AG20443 (cell line): ENCODE measurements around the gene LILRA1.
"Not testable (repeated sequence)": the region's sequence is repeated elsewhere in the genome, so short reads cannot be mapped to it uniquely, and the experiment has no call there.

Experiments
- DNase-seq: peaks from one replicate; pipeline ENCODE4 v3.0.0; 2012; ENCODE audit warnings: low spot score, mixed read lengths

The LILRA1 gene

DNA sequence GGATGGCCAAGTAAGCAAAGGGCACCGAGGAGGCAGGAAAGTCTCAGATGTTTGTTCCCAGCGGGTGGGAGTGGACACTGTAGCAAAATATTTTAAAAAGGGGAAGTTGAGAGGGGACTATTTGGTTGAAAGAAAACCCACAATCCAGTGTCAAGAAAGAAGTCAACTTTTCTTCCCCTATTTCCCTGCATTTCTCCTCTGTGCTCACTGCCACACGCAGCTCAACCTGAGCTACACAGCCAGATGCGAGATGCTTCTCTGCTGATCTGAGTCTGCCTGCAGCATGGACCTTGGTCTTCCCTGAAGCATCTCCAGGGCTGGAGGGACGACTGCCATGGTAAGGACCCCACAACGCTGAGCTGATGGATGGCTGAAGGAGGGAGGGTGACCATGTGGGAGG is at the start of gene LILRA1:
Gene LILRA1, plus strand, starts transcription at position 188 of the 400 bp plus-strand sequence. CDS start 613 bp downstream, outside the sequence.
- DNase-seq = not testable (repeated sequence)

DNA sequence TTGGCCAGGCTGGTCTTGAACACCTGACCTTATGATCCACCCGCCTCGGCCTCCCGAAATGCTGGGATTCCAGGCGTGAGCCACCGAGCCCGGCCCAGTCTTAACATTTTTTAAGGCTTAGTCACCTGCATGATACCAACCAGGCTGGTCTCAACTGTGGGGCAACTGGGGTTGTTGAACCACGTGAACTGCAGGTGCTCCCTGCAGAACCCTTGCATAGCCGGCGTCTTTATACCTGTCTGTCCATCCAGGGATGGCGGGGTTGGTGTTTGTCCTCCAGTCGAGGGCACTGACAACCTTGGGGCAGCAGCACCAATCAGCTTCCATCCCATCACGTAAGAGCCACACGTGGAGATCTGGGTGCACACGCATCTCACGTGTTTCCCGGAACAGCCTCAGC is 44.6 kb upstream of the LILRA1 start:
- no peak for DNase-seq

DNA sequence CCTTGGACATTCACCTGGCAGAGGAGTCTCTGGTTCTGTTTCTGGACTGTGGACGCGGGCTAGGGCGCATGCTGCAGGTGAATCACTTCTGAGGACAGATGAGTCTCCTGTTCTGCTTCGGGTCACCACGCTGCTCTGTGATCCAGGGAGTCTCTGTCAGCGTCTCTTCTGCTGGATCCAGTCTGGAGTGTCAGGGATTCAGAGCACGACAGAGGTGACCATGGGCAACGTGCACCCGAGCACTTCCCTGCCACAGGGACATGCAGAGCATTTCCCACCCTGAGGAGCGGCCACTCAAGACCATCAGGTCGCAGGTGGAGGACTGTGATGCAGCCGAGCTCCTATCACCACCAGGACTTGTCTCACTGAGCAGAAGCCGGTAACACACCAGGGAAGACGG is 44.2 kb upstream of the LILRA1 start:
- no peak for DNase-seq

DNA sequence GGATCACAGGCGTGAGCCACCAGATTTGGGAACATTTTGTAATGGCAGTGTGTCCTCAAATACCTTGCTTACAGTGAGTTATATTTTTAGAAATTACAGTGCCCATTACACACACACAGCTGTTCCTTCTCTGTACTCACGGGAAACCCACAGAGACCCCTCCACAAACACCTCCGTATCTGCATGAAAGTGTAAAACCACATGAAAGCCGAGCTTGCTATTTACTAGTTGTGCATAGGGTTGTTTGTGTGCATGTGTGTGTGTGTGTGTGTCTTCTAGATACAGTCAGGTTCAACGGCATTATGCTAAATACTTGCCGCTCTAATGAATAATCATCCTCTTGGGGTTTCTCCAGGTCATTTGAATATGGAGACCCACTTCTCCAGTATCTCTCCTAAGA is 42.1 kb upstream of the LILRA1 start:
- DNase-seq = no peak

DNA sequence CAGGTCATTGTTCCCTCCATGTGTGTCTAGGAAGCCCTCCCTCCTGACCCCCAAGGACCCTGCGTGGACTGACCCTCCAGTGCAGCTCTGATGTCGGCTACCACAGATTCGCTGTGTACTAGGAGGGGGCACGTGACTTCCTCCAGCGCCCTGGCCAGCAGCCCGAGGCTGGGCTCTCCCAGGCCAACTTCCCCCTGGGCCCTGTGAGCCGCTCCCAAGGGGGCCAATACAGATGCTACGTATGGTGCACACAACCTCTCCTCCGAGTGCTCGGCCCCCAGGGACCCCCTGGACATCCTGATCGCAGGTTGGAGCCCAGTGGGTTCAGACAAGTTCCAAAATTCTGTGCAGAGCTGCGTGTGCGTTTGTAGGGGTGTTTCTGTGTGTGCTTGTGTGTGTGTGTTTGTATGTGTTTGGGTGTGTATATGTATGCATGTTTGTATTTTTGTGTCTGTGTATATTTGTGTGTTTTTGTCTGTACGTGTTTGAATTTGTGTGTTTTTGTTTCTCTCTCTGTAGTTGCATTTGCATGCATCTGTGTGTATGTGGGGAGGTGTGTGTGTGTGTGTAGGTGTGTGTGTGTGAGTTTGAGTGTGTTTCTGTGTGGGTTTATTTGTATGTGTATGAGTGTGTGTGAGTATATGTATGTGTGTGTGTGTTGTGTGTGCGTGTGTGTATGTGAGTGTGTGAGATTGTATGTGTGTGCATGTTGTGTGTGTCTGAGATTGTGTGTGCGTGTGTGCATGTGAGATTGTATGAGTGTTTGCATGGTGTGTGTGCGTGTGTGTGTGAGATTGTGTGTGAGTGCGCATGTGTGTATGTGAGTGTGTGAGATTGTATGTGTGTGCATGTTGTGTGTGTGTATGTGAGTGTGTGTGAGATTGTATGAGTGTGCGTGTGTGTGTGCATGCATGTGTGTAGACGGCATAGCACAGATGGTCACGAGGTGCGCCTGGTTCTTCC is 41.2 kb upstream of the LILRA1 start:
- no peak for DNase-seq

DNA sequence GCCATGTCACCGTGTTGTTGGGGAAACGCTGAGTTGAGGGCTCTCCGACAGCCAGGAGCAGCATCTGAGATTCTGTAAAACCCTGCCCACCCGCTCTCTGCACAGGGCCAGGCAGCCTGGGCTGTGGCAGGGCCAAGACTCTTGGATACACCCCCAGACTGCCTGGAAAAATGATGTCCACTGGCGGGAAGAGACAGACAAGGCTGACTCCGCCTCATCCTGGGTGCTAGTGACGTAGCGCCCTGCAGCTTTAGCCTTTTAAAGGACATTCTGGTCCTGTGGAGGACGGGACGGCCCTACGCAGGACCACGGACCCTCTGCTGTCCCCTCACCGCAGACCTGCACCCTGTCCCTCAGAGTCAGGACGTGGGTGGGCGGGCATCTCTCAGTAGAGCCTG is 40.5 kb upstream of the LILRA1 start:
- no peak for DNase-seq

DNA sequence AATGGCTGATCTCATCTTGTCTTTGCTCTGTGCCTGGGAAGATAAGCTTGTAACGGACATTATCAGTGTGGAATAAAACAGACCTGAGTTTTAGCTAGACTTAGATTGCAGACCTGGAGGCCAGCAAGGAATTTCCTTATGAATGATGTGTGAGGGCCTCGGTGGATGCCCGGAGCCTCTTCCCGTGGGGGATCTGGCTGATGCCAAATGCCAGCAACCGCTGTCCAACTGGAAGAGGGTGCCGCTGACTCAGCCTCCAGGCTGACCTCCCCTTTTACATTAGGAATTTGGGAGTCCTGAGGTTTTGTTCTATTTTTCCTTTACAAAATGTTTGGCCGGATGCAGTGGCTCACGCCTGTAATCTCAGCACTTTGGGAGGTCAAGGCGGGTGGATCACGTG is 39.4 kb upstream of the LILRA1 start:
- DNase-seq = no peak

DNA sequence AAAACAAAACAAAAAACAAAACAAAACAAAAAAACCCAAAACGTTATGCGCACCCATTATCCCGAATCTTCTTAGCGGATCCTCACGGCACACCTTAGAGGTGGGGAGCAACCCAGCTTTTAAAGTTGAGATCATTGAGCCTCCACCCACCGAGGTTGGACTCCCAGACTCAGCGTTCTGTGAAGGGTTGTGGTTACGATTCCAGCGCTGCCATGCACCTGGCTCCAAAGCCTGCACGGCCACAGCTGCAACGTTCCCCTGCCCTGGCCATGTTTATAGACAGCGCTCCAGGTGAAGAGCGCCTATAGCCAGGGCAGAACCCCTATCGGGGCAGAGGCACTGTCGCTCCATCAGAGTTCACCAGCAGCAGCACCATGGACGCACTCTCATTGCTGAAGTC is 38.5 kb upstream of the LILRA1 start:
- DNase-seq = no peak

DNA sequence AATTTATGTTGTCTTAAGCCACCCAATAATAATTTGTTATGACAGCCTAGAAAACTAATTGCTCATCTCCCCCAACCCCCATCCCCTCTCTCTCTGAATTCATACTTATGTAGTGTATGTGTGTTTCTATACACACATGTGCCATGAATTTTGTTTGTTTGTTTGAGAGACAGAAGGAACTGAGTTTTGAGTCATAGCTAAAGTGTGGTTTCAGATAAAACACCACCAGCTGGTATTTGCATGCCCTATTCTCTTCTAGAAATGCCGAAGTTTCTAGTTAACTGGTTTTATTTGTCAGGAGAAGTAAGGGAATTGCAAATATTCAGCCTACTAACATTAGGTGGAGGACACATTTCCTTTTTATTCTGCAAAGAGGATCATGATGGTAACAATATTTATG is 37.2 kb upstream of the LILRA1 start:
- no peak for DNase-seq

DNA sequence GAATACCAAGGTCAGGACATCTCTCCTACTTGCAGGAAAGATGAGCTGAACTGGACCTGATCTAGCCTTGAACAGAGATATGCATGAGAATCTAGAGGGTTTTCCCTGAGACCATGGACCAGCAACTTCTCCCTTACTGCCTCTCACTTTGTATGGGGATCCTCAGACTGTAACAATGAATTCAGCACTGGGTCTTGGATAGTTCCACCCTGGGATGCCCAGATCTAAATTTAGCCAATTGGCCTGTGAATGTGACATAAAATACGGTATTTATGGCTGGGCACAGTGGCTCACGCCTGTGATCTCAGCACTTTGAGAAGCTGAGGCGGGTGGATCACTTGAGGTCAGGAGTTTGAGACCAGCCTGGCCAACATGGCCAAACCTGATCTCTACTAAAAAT is 35.1 kb upstream of the LILRA1 start:
- DNase-seq = no peak

DNA sequence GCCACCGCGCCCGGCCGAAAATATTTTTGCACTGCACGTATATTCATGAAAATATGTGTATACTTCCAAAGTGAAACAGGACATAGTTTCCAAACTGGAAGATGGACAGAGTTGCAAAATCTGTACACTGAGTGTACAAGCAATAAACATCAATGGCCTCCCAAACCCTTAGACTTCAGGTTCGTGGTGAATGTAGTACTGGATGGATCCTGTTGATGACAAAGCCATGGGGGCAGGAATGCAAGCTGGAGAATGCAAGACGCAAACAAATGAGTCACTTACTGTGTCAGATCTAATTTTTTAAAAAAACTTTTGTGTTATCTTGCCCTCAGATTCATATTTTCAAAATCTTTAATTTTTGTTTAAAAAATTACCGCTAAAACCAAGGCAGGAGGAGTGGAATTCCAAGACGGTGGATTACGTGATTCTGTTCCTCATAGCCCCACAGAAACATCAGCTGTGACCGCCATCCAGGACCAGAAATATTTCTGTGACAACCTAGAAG is 32.5 kb upstream of the LILRA1 start:
- DNase-seq = no peak

DNA sequence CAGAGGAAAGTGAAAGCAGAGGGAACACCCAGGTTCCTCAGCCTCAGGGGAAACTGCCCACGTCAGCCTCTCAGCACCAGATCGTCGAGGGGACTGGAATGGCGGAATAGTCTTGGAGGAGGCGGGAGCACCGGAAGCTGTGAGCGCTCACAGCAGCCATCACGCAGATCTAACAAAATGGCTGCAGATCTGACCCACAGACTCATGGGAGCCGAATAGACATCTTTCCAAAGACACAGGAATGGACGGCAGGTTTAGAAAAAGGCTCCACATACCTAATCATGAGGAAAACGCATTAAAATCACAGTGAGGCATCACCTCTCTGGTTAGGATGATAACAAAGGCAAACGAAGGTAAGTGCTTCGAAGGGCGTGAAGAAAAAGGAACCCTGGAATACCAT is 31.6 kb upstream of the LILRA1 start:
- no peak for DNase-seq

DNA sequence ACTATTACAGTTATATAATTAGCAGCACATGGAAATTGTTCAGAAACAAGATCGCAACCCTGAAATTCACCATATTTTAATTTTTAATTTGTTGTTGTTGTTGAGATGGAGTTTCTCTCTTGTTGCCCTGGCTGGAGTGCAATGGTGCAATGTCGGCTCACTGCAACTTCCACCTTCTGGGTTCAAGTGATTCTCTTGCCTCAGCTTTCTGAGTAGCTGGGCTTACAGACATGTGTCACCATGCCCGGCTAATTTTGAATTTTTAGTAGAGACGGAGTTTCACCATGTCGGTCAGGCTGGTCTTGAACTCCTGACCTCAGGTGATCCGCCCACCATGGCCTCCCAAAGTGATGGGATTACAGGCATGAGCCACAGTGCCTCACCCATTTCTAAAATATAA is 30.2 kb upstream of the LILRA1 start:
- not testable (repeated sequence) for DNase-seq

DNA sequence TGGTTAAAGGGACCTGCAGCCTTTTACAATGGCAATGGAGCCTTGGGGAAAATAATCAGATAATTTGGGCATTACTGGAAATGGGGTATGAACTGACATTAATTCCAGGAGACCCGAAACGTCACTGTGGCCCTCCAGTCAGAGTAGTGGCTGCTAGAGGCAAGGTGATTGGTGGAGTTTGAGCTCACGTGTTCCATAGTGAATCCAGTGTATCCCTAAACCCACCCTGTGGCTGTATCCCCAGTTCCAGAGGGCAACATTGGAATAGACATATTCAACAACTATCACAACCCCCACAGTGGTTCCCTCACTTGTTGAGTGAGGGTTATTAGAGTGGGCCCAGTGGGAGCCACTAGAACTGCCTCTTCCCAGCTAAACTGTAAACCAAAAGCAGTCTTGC is 23.1 kb upstream of the LILRA1 start:
- no peak for DNase-seq

DNA sequence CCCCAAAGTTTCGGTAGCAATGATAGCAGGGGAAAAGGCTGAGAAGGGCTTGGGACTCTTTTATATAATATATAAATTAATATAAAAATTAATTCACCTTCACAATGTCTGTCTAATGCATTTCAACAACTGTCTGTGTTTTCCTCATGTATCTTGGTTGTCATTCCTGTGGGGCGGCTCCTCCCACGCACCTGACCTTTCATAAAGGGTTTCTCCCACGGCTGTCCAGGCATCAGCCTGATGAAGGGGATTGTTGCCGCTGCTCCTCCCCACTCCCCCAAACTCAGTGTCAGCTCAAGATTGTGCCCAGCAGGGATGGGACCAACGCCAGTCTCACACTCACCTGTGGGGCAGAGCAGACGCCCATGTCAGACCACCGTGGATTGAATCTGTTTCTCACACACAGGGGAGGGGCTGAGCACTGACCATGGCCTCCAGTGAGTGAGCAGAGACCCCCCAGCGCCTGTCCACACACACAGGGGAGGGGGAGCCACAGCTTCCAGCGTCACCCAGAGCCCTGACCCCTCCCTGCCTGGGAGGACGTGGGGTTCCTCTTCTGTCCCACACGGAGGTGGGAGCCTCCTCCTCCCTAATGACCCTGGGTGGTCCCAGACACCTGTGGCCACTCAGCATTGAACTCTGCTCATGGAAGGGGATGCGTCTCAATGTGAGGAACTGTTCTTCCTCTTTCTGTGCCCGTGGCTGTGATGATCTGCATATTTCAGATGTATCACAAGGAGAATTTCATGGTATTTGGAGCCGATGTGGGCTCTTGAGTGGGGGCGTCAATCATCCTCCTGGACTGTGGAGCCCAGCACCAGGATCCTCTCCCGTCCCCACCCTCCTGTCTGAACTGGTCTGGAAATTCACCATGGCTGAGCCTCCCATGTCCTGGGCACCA is 21.5 kb upstream of the LILRA1 start:
- DNase-seq = not testable (repeated sequence)

DNA sequence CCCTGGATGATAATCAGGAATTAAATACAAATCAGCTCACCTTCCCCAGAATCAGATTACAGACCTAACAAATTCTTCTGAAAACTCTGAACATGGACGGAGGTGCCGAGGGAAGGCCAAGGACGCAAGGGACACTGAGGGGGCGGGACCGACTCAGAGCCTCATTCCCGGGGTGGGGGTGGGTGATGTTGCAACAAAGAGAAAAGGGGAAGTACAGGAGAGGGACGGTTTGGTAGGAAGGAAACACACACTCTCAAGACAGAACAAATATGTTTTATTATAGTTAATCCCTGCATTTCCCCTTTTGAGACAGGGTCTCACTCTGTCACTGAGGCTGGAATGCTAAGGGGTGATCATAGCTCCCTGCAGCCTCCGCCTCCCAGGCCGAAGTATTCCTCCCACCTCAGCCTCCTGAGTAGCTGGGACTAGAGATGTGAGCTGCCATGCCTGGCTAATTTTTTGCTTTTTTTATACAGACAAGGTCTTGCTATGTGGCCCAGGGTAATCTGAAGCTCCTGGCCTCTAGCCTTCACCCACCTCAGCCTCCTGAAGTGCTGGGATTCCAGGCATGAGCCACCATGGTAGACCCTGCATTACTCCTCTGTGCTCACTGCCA is 20.6 kb upstream of the LILRA1 start:
- no peak for DNase-seq

DNA sequence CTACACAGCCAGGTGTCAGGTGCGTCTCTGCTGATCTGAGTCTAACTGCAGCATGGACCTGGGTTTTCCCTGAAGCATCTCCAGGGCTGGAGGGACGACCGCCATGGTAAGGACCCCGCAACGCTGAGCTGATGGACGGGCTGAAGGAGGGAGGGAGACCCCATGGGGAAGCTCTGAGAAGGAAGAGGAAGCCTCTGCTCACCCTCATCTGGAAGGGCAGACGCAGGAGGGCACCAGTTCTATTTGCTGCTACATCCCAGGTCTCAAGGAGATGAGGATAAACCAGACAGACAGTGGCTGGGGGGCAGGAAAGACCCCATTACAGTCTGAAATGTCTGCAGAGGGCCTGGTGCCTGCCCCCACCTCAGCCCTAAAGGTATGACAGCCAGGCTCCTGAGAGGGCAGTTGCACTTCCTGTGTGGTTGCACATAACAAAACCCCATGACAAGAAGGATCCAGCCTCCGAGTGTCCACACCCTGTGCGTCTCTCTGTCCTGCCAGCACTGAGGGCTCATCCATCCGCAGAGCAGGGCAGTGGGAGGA is 20.0 kb upstream of the LILRA1 start, which contains the start of gene LILRA2:
Gene LILRA2, plus strand, starts transcription at position 461 of the 543 bp plus-strand sequence. CDS start 89 bp downstream, outside the sequence.
- DNase-seq = no peak

DNA sequence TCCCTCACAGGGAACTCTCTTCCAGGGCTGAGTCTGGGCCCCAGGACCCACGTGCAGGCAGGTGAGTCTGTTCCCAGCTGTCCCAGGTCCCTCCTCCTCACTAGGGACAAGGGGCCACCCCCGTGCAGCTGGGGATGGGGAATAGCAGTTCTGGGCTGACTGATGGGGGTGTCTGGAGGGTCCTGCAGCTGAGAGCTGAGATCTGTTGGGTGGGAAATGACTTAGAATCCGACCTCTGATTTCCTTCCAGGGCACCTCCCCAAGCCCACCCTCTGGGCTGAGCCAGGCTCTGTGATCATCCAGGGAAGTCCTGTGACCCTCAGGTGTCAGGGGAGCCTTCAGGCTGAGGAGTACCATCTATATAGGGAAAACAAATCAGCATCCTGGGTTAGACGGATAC is 19.4 kb upstream of the LILRA1 start:
- DNase-seq = no peak

DNA sequence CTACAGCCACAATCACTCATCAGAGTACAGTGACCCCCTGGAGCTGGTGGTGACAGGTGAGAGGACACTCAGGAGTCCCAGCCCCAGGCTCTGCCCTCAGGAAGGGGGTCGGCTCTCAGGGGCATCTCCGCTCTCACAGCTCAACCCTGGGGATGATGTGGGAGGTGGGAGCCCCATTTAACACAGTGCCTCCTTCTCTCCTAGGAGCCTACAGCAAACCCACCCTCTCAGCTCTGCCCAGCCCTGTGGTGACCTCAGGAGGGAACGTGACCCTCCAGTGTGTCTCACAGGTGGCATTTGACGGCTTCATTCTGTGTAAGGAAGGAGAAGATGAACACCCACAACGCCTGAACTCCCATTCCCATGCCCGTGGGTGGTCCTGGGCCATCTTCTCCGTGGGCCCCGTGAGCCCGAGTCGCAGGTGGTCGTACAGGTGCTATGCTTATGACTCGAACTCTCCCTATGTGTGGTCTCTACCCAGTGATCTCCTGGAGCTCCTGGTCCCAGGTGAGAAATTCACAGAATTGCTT is 18.8 kb upstream of the LILRA1 start:
- no peak for DNase-seq

DNA sequence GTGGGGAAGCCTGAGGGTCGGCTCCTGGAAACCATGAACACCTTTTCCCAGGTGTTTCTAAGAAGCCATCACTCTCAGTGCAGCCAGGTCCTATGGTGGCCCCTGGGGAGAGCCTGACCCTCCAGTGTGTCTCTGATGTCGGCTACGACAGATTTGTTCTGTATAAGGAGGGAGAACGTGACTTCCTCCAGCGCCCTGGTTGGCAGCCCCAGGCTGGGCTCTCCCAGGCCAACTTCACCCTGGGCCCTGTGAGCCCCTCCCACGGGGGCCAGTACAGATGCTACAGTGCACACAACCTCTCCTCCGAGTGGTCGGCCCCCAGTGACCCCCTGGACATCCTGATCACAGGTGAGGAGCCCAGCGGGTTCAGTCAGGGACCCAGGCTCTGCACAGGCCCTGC is 18.2 kb upstream of the LILRA1 start:
- DNase-seq = not testable (repeated sequence)

DNA sequence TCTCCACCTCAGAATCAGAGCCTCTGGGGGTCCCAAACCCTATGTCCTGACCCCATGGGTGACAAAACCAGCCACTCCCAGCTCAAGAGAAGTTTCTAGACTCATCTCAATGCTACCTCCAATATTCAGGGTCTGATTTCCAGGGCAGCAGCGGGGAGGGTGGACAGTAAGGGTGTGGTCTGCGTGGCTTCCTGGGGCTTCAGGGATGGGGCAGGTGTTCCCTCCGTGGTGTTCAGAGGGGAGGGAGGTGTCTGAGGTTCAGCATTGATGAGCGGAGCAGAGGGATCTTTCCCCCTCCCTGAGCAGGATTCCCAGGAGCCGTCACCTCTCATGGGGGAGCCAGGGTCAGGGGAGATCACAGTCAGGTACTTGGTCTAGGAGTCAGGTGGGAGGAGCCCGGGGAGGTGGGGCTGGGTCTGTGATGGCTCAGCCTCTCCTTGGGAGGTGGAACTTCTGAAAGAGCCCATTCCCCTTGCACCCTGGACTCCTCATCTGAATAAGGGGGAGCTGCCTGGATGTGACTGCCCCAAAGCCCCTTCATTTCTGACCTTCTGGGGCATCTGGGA is 16.9 kb upstream of the LILRA1 start:
- no peak for DNase-seq
